ENCODE results near the gene ABTB1. TPM values are rescaled to one million over a fixed set of nuclear protein-coding genes. Genes with fewer than 3 reads are reported as not detected.
"Not testable (repeated sequence)": the region's sequence is repeated elsewhere in the genome, so short reads cannot be mapped to it uniquely, and the experiment has no call there.

The ABTB1 gene
- total RNA-seq, 1 experiment from 2014 or later = 5.2 TPM

- DNase-seq (ENCODE audit: low read depth) = no peak
These were observed 29.4 kb downstream of the ABTB1 start for GRCh38 chr3:127702151-127702578.

- not testable (repeated sequence) for DNase-seq (ENCODE audit: low read depth)
These were observed 32.1 kb downstream of the ABTB1 start for GRCh38 chr3:127704840-127705239.

DNA sequence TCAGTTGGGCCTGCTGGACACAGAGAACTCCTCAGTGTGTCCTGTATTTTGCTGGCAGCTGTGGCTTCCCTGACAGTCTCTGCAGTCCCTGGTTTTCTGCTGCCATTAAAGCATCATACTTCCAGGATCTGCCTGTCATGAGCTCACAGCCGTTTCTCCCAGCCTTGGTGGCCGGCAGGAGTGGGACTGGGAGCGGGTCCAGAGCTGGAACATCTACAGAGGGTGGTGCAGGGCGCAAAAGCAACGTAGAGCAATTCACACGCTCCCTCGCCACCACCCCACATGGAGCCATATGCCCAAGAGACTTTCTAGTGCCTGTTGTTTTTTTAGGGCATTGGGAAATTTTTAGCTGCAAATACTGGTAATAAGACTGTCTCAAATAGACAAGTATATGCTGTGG lies 33.6 kb downstream of the ABTB1 start:
- DNase-seq (ENCODE audit: low read depth) = no peak

- no peak for DNase-seq (ENCODE audit: low read depth)
These were observed 34.1 kb downstream of the ABTB1 start for GRCh38 chr3:127706785-127707351.

DNA sequence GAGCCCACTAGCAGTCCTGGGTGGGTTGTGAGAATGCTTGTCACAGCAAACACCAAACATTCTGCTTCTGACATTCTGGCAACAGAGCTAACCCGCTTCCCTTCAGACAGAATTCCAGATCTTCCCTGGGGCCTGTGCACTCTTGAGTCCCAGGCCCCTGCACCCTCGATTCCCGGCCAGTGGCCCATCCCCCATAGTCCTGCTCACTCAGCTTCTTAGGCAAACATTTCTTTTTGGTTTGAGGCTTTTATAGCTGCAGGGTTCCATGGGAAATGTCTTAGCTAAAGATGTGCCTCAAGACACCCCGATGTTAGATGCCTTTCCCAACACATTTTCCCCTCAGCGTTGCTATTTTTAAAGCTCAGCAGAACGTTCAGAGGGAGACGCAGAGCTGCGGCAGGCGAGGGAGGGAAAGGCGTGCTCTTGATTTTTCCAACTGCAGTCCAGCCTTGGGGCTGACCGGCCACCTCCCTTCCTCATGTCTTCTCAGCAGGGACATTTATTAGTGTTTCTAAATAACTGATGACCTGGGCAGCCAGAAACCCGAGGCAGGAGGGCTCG lies 35.2 kb downstream of the ABTB1 start:
- no peak for DNase-seq (ENCODE audit: low read depth)

- DNase-seq (ENCODE audit: low read depth) = no peak
These were observed 36.1 kb downstream of the ABTB1 start for GRCh38 chr3:127708837-127709236.

- DNase-seq (ENCODE audit: low read depth) = no peak
These were observed 36.7 kb downstream of the ABTB1 start for GRCh38 chr3:127709320-127710060.

DNA sequence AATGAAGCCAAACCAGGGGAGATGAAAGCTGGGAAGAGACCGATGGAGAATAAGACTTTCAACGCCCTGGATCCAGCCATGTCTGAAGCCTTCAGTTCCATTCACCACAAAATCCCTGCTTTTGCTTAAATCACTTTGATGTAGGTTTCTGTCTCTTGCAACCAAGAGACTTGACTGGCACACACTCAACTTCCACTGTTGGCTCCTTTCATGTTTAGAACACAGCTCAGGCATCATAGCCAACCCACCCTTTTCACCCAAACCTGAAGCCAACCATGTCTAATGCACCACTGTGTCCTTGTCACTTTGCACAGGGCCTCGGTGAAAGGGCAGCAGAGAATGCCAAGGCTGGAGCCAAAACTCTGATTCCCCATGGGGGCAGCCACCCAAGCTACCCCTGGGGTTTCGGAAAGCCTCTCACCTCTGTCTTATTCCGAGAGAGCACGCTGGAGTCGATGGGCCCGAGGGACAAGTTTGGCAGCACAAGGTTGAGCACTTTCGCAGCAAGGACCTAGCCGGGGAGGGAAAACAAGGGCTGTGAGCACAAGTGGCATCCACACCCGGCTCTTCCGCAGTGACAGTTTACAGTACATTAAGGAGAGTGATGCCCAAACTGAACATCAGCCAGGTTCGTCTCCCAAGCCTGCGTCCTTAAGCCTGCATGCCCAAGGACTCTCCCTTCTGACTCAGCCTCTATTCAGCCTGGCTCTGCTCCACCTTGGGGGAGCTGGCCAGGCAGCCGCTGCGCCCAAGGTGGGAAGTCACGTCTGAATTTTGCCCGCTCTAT lies 37.6 kb downstream of the ABTB1 start:
- DNase-seq (ENCODE audit: low read depth) = no peak

DNA sequence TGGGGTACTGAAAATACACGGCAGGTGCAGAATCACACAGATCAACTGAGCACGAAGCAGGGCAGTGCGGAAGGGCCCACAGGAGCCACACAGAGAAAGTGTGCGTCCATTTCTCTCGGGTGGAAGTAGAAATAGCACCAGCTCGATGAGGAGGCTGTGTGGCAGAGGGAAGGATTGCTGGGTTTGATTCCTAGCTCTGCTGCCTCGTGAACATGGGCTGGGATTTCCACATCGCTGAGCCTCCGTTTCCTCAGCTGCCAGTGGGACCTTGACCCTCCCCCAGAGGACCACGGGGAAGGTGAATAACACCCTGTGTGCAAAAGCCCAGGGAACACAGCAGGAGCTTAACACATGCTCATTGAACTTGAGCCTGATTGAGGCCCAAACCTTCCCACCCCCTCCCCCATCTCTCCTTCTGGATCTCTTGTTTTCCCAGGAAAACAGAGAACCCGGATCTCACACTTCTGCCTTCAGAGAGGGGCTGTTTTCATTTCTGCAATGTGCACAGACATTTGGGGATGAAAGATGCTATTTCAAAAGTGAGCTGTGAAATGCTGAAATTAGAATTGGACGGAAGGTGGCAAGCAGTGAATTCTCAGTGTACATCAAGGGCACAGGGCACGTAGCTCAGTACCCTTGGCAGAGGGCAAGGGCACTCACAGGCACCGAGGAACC lies 38.4 kb downstream of the ABTB1 start:
- DNase-seq (ENCODE audit: low read depth) = no peak

GRCh38 chr3:127711896-127712295 lies 39.1 kb downstream of the ABTB1 start:
- no peak for DNase-seq (ENCODE audit: low read depth)

GRCh38 chr3:127712461-127712860 lies 39.7 kb downstream of the ABTB1 start:
- no peak for DNase-seq (ENCODE audit: low read depth)

DNA sequence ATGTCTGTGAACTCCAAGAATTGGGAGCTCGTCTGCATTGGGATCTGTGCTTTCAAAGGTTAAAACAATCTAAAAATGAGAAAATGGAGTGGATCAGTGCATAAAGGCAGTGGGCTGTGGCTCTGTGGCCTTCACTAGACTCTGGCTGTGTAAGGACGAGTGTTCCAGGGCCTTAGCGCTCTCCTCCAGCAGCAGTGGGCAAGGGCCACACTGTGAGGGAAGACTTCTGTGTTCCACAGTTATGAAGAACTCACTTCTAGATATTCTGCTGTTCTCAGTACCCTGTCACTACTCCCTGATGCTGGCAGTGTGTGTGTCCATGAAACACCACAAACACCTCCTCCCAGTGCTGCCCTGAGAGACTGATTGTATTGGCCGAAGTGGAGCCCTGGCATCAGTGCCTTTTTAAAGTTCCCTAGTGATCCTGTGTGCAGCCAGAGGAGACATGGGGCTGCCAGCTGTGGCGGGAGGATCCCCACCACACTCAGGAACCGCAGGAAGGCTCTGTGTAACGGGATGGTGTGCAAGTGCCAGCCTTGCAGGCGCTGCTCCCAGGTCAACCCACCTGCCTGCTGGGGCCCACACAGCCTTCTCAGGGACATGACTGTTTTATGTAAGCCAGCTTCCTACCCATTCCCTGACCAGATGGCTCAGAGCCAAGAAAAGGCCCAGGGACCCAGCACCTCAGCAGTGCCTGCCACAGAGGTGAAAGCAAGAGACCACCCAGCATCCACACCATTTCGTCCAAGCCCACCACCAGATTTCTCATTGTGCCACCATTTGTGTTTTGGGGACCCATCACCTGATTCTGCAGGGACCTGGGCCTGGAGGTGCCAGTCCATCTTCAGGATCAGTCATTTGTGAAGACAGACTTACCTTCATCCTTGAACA lies 40.4 kb downstream of the ABTB1 start:
- DNase-seq (ENCODE audit: low read depth) = no peak

- DNase-seq (ENCODE audit: low read depth) = no peak
These were observed 41.4 kb downstream of the ABTB1 start for GRCh38 chr3:127714125-127714571.

- DNase-seq (ENCODE audit: low read depth) = no peak
These were observed 42.1 kb downstream of the ABTB1 start for GRCh38 chr3:127714866-127715265.

- DNase-seq (ENCODE audit: low read depth) = no peak
These were observed 42.8 kb downstream of the ABTB1 start for GRCh38 chr3:127715532-127715931.

GRCh38 chr3:127716384-127716783 lies 43.6 kb downstream of the ABTB1 start:
- no peak for DNase-seq (ENCODE audit: low read depth)

- no peak for DNase-seq (ENCODE audit: low read depth)
These were observed 44.8 kb downstream of the ABTB1 start for GRCh38 chr3:127717357-127718244.

GRCh38 chr3:127718245-127718915 lies 45.6 kb downstream of the ABTB1 start:
- no peak for DNase-seq (ENCODE audit: low read depth)

DNA sequence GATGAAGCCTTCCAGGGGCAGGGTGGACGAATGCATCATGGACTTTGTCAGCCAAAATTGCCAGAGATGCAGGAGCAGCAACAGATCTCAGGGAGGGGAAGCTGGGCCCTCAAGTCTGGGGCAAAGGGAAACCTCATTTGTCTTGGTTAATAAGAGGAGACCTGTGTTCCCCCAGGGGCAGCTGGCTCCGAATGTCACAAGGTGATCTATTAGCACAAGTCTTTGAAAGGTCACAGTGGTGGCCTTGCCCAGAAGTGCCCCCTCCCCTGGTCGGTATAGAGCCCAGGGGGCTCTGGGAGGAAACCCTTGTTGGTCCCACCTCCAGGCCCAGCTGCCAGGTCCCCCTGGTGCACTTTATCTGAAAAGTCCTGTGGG lies 46.2 kb downstream of the ABTB1 start:
- no peak for DNase-seq (ENCODE audit: low read depth)
